ENCODE measurements around the gene PHB1. TPM values are rescaled to one million over a fixed set of nuclear protein-coding genes. Genes with fewer than 3 reads are reported as not detected.
"Not testable (repeated sequence)": the region's sequence is repeated elsewhere in the genome, so short reads cannot be mapped to it uniquely, and the experiment has no call there.

PHB1 gene
- total RNA-seq, 8 experiments from 2014 or later: 63.4 to 196 (median 97.5) TPM

DNA sequence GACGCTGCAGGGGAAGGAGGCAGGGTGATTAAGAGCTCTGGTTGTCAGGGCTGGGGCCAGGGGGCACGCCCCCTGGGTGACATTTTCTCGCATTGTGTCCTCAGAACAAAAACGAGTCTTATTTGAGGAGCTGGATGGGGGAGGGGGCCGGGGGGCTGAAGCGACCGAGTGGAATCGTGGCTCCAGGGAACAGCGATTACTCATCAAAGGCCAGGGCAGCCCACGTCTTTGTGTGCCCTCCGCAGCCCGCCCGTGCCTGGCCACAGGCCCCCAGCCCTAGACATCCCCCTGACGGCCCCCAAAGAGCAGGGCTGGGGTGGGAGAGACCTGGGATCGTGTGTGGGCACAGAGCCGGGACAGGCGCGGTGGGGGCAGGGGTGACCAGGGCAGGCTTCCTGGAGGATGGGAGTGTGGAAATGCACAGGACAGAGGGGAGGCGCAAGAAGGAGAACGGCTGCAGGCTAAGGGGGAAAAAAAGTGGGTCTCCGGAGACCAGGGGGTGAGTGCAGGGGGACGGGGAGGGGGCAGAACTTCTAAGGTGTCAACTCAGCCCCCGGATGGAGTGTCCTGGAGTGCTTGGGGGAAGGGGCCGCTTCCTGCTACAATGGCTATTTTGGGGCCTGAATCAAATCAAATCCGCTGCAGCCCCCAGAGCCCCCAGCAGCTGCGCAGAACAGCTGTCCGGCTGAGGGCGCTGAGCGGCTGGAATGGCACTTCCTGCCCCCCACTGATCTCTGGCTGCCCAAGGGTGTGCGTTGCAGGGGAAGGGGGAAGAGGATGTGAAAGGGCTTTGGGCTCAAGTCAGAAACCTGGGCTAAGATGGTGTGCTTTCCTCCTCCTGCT is 24.0 kb upstream of the PHB1 start:
- in situ Hi-C loops (cut with MboI; ENCODE audit: low pct_unique_long_range_greater_than_20kb in 2 of 9, low sequenced_read_pairs in 9 of 9, unreplicated experiment in 9 of 9): loop anchor here in 3 of 9 experiments (10.0 to 25.0 kb wide), 3 partner anchors 56 to 249 kb away; partner anchors contain the start of genes SPOP (in 2 of the 3) and NGFR (in 1 of the 3)
- H3K4me1 ChIP-seq (replicated peaks in 1 of 2): peaks cover 49 to 56% of the 10 kb centered on the region in 2 donors
- no CpG with 5 or more reads among the region's 30 CpGs for WGBS, 10 experiments
- peak overlapping the region; percentile 83 for H3K27ac ChIP-seq
- H3K4me3 ChIP-seq: no peak overlapping the region
- peak in 5 of 8 experiments; percentile 85 to 91 (median 89) for ATAC-seq (replicated peaks in 6 of 8)

DNA sequence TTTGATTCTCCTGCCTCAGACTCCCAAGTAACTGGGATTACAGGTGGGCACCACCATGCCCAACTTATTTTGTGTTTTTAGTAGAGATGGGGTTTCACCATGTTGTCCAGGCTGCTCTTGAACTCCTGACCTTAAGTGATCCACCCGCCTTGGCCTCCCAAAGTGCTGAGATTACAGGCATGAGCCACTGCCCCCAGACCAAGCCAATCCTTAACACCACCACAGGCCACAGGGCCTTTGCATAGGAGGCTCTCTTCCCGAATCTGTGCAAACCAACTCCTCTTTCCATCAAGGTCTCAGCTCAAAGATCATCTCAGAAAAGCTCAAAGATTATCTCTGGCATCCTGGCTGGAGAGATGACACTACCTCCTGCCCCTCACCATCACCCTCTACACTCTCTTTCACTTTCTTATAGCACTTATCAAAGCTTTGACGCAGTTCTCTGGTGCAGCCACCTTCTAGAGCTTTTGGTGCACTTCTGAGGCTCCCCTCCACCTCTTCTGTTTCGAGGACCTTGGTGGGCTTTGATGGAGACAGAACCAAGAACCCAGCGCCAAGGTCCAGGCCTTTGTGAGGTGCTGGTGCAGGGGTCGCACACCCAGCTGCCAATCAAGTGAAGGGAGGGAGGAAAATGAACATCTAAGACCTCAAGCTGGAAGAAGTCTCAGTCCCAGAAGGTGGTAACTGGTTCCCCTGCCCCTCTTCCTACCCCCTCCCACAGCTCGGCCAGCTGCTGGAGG is 23.2 kb upstream of the PHB1 start:
- no peak overlapping the region for H3K4me3 ChIP-seq
- peaks cover 49 to 56% of the 10 kb centered on the region in 2 donors for H3K4me1 ChIP-seq (replicated peaks in 1 of 2)
- in situ Hi-C loops (cut with MboI; ENCODE audit: low pct_unique_long_range_greater_than_20kb in 2 of 9, low sequenced_read_pairs in 9 of 9, unreplicated experiment in 9 of 9): loop anchor here in 3 of 9 experiments (10.0 to 25.0 kb wide), 3 partner anchors 57 to 249 kb away; partner anchors contain the start of genes SPOP (in 2 of the 3) and NGFR (in 1 of the 3)
- no peak for ATAC-seq (replicated peaks in 6 of 8)
- peak overlapping the region; percentile 56 to 83 for H3K27ac ChIP-seq
- 50 to 83% (median 73%) methylated on average over 1 to 6 of the region's 7 CpGs; no CpG with 5 or more reads in 4 of the 10 experiments for WGBS, 10 experiments

DNA sequence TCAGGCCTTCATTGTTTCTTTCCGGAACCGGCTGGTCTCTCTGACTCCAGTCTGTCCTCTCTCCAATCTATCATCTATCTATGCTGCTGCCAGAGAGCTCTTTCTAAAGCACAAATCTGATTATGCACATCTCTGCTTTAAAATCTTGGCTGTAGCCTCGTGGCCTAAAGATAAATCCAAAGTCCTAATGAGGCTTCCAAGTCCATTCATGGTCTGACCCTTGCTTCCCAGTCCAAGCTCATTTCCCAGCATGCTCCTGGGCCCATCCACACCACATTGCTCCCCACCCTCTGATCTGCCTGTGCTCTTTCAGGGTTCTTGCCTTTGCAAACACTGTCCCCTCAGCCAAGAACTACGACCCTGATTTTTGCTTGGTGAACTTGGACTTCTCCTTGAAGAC is 21.5 kb upstream of the PHB1 start:
- peak overlapping the region in 1 of 2 donors; percentile 8 for H3K27ac ChIP-seq
- no peak for ATAC-seq (replicated peaks in 6 of 8)
- no peak overlapping the region for H3K4me3 ChIP-seq
- H3K4me1 ChIP-seq (replicated peaks in 1 of 2): peaks cover 49 to 56% of the 10 kb centered on the region in 2 donors
- 25 to 86% (median 67%) methylated on average over 1 to 3 of the region's 4 CpGs; no CpG with 5 or more reads in 3 of the 10 experiments for WGBS, 10 experiments
- in situ Hi-C loops (cut with MboI; ENCODE audit: low pct_unique_long_range_greater_than_20kb in 2 of 9, low sequenced_read_pairs in 9 of 9, unreplicated experiment in 9 of 9): loop anchor here in 3 of 9 experiments (10.0 to 25.0 kb wide), 3 partner anchors 59 to 251 kb away; partner anchors contain the start of genes SPOP (in 2 of the 3) and NGFR (in 1 of the 3)

DNA sequence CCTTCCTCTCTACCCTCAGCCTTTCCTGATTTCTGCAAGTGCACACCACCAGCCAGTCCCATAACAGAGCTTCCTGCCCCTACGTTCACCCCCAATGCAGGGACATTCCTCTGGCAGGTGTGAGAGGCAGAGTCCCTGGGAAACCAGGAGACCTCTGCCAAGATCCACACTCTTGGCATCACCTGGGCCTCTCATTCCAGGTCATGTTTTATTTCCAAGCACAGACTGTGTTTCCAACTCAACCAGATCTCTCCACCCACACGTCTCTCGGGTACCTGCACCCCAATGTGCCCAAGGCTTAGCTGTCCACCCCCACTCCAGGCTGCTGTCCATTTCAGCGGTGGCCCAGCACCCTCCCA is 21.0 kb upstream of the PHB1 start:
- WGBS, 10 experiments: 0% methylated on average over 1 of the region's 4 CpGs; no CpG with 5 or more reads in 9 of the 10 experiments
- H3K4me1 ChIP-seq (replicated peaks in 1 of 2): peaks cover 48 to 53% of the 10 kb centered on the region in 2 donors
- H3K27ac ChIP-seq: no peak overlapping the region
- in situ Hi-C loops (cut with MboI; ENCODE audit: low pct_unique_long_range_greater_than_20kb in 2 of 9, low sequenced_read_pairs in 9 of 9, unreplicated experiment in 9 of 9): loop anchor here in 3 of 9 experiments (10.0 to 25.0 kb wide), 3 partner anchors 59 to 252 kb away; partner anchors contain the start of genes SPOP (in 2 of the 3) and NGFR (in 1 of the 3)
- ATAC-seq (replicated peaks in 6 of 8): no peak
- H3K4me3 ChIP-seq: no peak overlapping the region

DNA sequence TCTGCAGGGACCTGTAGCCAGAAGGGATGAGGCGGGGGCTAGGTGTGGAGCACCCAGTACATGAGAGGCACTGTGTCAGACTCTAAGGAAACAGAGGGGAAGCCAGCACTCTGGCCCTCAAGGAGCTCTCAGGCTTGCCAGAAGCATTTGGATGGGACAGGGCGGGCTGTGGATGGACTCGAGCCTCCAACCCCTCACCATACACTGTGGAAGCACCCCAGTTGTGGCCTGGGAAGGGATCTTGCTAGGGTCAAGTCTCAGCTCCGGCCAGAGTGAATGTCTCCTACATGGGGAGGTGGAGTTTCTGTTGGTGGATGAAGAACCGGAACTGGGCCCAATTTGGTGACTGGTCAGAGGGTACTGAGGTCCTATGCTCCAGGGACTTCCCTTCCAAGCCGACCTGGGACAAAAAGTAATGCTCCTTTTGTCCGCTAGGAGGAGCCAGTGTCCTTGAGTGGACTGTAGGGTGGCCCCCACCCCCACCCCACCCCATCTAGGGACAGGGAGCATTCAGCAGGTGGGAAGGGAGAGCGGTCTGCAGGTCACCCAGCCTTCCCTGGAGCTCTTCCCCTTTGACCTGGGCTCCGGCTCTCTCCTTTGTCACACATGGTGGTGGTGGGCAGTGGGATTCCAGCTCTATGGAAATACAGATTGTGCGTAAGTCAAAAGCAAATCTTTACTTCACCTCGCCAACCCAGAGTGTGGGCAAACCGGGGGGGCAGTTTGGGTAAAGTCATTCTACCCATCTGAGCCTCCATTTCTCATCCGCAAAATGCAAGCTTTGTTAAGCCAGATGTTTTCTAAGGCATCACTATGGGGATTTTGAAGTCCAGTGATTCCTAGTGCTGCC is 20.4 kb upstream of the PHB1 start:
- no peak overlapping the region for H3K27ac ChIP-seq
- WGBS, 10 experiments: 0 to 100% (median 61%) methylated on average over 1 to 8 of the region's 13 CpGs; no CpG with 5 or more reads in 2 of the 10 experiments
- H3K4me3 ChIP-seq: peak overlapping the region in 1 of 5 donors; percentile 8
- peak in 4 of 8 experiments; percentile 28 to 91 (median 71) for ATAC-seq (replicated peaks in 6 of 8)
- peaks cover 42 to 47% of the 10 kb centered on the region in 2 donors for H3K4me1 ChIP-seq (replicated peaks in 1 of 2)
- in situ Hi-C loops (cut with MboI; ENCODE audit: low pct_unique_long_range_greater_than_20kb in 2 of 9, low sequenced_read_pairs in 9 of 9, unreplicated experiment in 9 of 9): loop anchor here in 3 of 9 experiments (5.0 to 25.0 kb wide), 4 partner anchors 60 to 252 kb away; partner anchors contain the start of genes SPOP (in 2 of the 3) and NGFR (in 1 of the 3)

GRCh38 chr17:49433000-49433694 is 18.5 kb upstream of the PHB1 start:
- ATAC-seq (replicated peaks in 6 of 8): no peak
- H3K27ac ChIP-seq: no peak overlapping the region
- WGBS, 10 experiments: 20 to 100% (median 84%) methylated on average over 1 to 3 of the region's 4 CpGs; no CpG with 5 or more reads in 4 of the 10 experiments
- in situ Hi-C loops (cut with MboI; ENCODE audit: low pct_unique_long_range_greater_than_20kb in 2 of 9, low sequenced_read_pairs in 9 of 9, unreplicated experiment in 9 of 9): loop anchor here in 3 of 9 experiments (5.0 to 25.0 kb wide), 4 partner anchors 62 to 254 kb away; partner anchors contain the start of genes SPOP (in 2 of the 3) and NGFR (in 1 of the 3)
- H3K4me1 ChIP-seq (replicated peaks in 1 of 2): peaks cover 23 to 30% of the 10 kb centered on the region in 2 donors
- H3K4me3 ChIP-seq: no peak overlapping the region

GRCh38 chr17:49431743-49432142 is 17.1 kb upstream of the PHB1 start:
- Histone ChIP-seq H3K27ac (no peak overlapping the region), H3K4me3 (no peak overlapping the region), H3K4me1 (replicated peaks in 1 of 2) (peaks cover 13 to 19% of the 10 kb centered on the region in 2 donors)
- ATAC-seq (replicated peaks in 6 of 8): no peak
- 40 to 100% (median 71%) methylated on average over 1 to 5 of the region's 8 CpGs; no CpG with 5 or more reads in 3 of the 10 experiments for WGBS, 10 experiments
- in situ Hi-C loops (cut with MboI; ENCODE audit: low pct_unique_long_range_greater_than_20kb in 2 of 9, low sequenced_read_pairs in 9 of 9, unreplicated experiment in 9 of 9): loop anchor here in 3 of 9 experiments (5.0 to 25.0 kb wide), 4 partner anchors 63 to 256 kb away; partner anchors contain the start of genes SPOP (in 2 of the 3) and NGFR (in 1 of the 3)

GRCh38 chr17:49425004-49425286 is 10.3 kb upstream of the PHB1 start:
- Histone ChIP-seq H3K4me1 (replicated peaks in 1 of 2) (no peaks in the 10 kb centered on the region), H3K4me3 (no peak overlapping the region), H3K27ac (no peak overlapping the region)
- in situ Hi-C loops (cut with MboI; ENCODE audit: low pct_unique_long_range_greater_than_20kb in 2 of 9, low sequenced_read_pairs in 9 of 9, unreplicated experiment in 9 of 9): loop anchor here in 3 of 9 experiments (25.0 kb wide), 2 partner anchors 137 to 262 kb away; partner anchors contain the start of gene SPOP (in 2 of the 3)
- no peak for ATAC-seq (replicated peaks in 6 of 8)

DNA sequence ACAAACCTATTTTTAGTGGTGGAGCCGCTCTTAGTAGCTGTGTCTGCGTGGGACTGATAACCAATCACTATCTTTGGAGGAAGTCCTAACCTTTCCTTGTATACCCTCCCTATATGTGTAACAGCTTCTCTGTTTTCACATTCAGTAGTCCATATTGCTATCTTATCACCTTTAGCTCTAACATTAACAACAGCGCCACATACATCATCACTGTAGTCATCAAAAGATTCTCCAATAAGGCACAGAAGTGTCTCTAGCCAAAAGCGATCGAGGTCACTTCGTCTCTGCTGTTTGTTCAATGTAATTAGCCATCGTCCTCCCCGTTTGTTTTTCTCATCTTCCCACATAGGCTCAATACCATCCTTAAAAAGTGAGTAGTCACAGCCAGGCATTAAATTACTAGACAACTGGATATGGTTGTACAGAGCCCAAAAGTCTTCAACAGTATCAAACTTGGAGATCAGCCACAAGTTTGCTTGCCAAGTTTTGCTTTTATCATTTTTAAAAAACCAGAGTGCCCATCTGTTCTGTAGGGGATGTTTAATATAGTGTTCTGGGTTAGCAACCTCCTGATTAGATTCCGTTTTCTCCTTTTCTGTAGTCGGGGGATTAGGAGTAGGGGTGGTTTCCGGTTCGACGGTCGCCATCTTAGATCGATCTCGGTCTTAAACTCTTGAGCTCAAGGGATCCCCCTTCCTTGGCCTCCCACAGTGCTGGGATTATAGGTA is 9.8 kb upstream of the PHB1 start:
- not testable (repeated sequence) for H3K4me1 ChIP-seq (replicated peaks in 1 of 2); H3K4me3 ChIP-seq; H3K27ac ChIP-seq; ATAC-seq (replicated peaks in 6 of 8)
- in situ Hi-C loops (cut with MboI; ENCODE audit: low pct_unique_long_range_greater_than_20kb in 2 of 9, low sequenced_read_pairs in 9 of 9, unreplicated experiment in 9 of 9): loop anchor here in 8 of 9 experiments (25.0 kb wide), 2 partner anchors 138 to 263 kb away; partner anchors contain the start of gene SPOP (in 6 of the 8)
- 24 to 95% (median 82%) methylated on average over 2 to 12 of the region's 16 CpGs; no CpG with 5 or more reads in 3 of the 10 experiments for WGBS, 10 experiments

DNA sequence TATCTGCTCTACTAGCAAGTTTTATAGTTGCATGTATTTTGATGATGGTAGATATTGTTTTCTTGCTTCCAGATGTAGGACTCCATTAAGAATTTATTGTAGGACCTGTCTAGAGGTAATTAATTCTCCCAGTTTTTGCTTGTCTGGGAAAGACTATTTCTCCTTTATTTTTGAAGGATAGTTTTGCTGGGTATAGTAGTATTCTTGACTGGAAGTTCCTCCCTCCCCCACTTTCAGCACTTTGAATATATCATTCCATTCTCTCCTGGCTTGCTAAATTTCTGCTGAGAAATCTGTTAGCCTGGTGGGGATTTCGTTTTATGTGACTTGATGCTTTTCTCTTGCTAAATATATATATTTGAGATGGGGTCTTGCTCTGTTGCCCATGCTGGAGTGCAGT is 8.0 kb upstream of the PHB1 start:
- ATAC-seq (replicated peaks in 6 of 8): no peak
- in situ Hi-C loops (cut with MboI; ENCODE audit: low pct_unique_long_range_greater_than_20kb in 2 of 9, low sequenced_read_pairs in 9 of 9, unreplicated experiment in 9 of 9): loop anchor here in 6 of 9 experiments (25.0 kb wide), 2 partner anchors 140 to 265 kb away; partner anchors contain the start of gene SPOP (in 4 of the 6)
- no peaks in the 10 kb centered on the region for H3K4me1 ChIP-seq (replicated peaks in 1 of 2)
- 0 to 55% (median 17%) methylated on average over 1 of the region's 1 CpG; no CpG with 5 or more reads in 2 of the 10 experiments for WGBS, 10 experiments
- no peak overlapping the region for H3K27ac ChIP-seq
- no peak overlapping the region for H3K4me3 ChIP-seq

DNA sequence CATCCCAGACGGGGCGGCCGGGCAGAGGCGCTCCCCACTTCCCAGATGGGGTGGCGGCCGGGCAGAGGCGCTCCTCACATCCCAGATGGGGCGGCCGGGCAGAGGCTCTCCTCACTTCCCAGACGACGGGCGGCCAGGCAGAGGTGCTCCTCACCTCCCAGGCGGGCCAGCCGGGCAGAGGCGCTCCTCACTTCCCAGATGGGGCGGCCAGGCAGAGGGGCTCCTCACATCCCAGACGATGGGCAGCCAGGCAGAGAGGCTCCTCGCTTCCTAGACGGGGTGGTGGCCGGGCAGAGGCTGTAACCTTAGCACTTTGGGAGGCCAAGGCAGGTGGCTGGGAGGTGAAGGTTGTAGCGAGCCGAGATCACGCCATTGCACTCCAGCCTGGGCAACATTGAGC is 5.1 kb upstream of the PHB1 start:
- H3K4me3 ChIP-seq; H3K4me1 ChIP-seq (replicated peaks in 1 of 2); H3K27ac ChIP-seq; ATAC-seq (replicated peaks in 6 of 8): not testable (repeated sequence)
- in situ Hi-C loops (cut with MboI; ENCODE audit: low pct_unique_long_range_greater_than_20kb in 2 of 9, low sequenced_read_pairs in 9 of 9, unreplicated experiment in 9 of 9): loop anchor here in 6 of 9 experiments (10.0 to 25.0 kb wide), 3 partner anchors 135 to 268 kb away; partner anchors contain the start of gene SPOP (in 4 of the 6)
- 100% methylated on average over 1 of the region's 23 CpGs; no CpG with 5 or more reads in 9 of the 10 experiments for WGBS, 10 experiments

All from motor neuron (in vitro differentiated cells).